GM12878 (cell line): ENCODE data around the gene SCEL.
"Not testable (repeated sequence)": the region's sequence is repeated elsewhere in the genome, so short reads cannot be mapped to it uniquely, and the experiment has no call there.

Experiments
- CEBPB ChIP-seq, 2 experiments: fragments of 150-350 bp in 1 of 2; IDR thresholded peaks; 2 replicates each; pipeline ENCODE4 v1.6.1; 2012 to 2014; ENCODE audit warnings: low read depth in 2 of 2, low read length in 2 of 2, borderline replicate concordance in 1 of 2, inconsistent platforms in 1 of 2
- EP300 ChIP-seq, 2 experiments: fragments of 150-350 bp in 1 of 2; IDR thresholded peaks; 2 replicates each; pipeline ENCODE4 v1.6.1; 2011 to 2012; ENCODE audit warnings: low read depth in 2 of 2, low read length in 2 of 2, borderline replicate concordance in 1 of 2, improper control_type of control experiment in 1 of 2, inconsistent platforms in 1 of 2; ENCODE audit not compliant: control insufficient read depth in 1 of 2
- MTA2 ChIP-seq: fragments of 450-650 bp; IDR thresholded peaks from 2 replicates; pipeline ENCODE4 v1.6.1; 2016; ENCODE audit warnings: low read depth, mild to moderate bottlenecking, moderate library complexity
- MXI1 ChIP-seq: fragments of 150-350 bp; IDR thresholded peaks from 2 replicates; pipeline ENCODE4 v1.6.1; 2011; ENCODE audit warnings: low read depth, mild to moderate bottlenecking, inconsistent platforms, low read length, improper control_type of control experiment
- POLR2AphosphoS2 ChIP-seq: IDR thresholded peaks from 2 replicates; pipeline ENCODE4 v1.6.1; 2011; ENCODE audit warnings: low read depth, mild to moderate bottlenecking, low read length, improper control_type of control experiment, moderate library complexity
- SP1 ChIP-seq: IDR thresholded peaks from one replicate; pipeline ENCODE4 v1.6.1; 2011; ENCODE audit warnings: low read depth, low read length
- YY1 ChIP-seq: IDR thresholded peaks from 2 replicates; pipeline ENCODE4 v1.6.1; 2011; ENCODE audit warnings: low read depth, mild to moderate bottlenecking, low read length
- ZBED1 ChIP-seq: IDR thresholded peaks from 2 replicates; pipeline ENCODE4 v1.6.1; 2016; ENCODE audit warnings: borderline replicate concordance
- ZSCAN29 ChIP-seq: fragments of 450-650 bp; IDR thresholded peaks from 2 replicates; pipeline ENCODE4 v1.6.1; 2017; ENCODE audit warnings: mild to moderate bottlenecking, moderate library complexity
- TF ChIP-seq, protein P1 (sequence below): IDR thresholded peaks from 2 replicates; pipeline ENCODE4 v1.6.1; 2011; ENCODE audit warnings: low read depth, low read length, improper control_type of control experiment, borderline replicate concordance

DNA sequence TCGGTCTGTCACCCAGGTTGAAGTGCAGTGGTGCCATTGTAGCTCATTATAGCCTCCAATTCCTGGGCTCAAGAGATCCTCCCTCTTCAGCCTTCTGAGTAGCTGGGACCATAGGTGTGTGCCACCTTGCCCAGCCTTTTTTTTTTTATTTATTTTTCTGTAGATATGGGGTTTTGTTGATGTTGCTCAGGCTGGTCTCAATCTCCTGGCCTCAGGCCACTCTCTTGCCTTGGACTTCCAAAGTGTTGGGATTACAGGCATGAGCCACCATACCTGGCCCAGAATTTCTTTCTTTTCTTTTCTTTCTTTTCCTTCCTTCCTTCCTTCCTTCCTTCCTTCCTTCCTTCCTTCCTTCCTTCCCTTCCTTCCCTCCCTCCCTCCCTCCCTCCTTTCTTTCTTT, 16.1 kb upstream of the SCEL start:
- not testable (repeated sequence) for TF ChIP-seq MTA2; SP1; EP300 (IDR thresholded peaks at IDR 0.05; ENCODE audit: borderline replicate concordance in 1 of 2, control insufficient read depth in 1 of 2, low read depth in 2 of 2, low read length in 2 of 2); MXI1; ZSCAN29; CEBPB (IDR thresholded peaks at IDR 0.05; ENCODE audit: borderline replicate concordance in 1 of 2, low read depth in 2 of 2, low read length in 2 of 2); YY1; ZBED1; POLR2AphosphoS2
- TF ChIP-seq, protein P1, sequence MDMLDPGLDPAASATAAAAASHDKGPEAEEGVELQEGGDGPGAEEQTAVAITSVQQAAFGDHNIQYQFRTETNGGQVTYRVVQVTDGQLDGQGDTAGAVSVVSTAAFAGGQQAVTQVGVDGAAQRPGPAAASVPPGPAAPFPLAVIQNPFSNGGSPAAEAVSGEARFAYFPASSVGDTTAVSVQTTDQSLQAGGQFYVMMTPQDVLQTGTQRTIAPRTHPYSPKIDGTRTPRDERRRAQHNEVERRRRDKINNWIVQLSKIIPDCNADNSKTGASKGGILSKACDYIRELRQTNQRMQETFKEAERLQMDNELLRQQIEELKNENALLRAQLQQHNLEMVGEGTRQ: not testable (repeated sequence)
